GM21717 (cell line): Measurements from ENCODE around the gene TSTD1.
"Not testable (repeated sequence)": the region's sequence is repeated elsewhere in the genome, so short reads cannot be mapped to it uniquely, and the experiment has no call there.

ENCODE experiments used
- ATAC-seq: cut with Tn5 transposase; IDR thresholded peaks from one replicate; pipeline ENCODE4 v1.9.1; 2021; ENCODE audit warnings: mild to moderate bottlenecking, moderate library complexity; ENCODE audit not compliant: unreplicated experiment

The TSTD1 gene

DNA sequence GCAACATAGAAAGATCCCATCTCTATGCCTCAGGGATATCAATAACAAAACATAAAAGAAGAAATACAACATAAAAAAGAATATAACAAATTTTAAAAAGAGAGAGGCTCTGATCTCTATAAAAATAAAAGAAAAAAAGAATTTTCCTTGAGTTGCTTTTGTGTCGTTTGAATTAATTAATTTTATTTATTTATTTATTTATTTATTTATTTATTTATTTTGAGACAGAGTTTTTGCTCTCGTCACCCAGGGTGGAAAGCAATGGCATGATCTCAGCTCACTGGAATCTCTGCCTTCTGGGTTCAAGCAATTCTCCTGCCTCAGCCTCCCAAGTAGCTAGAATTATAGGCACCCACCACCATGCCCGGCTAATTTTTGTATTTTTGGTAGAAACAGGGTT is 26.3 kb downstream of the TSTD1 start:
- ATAC-seq = no peak

DNA sequence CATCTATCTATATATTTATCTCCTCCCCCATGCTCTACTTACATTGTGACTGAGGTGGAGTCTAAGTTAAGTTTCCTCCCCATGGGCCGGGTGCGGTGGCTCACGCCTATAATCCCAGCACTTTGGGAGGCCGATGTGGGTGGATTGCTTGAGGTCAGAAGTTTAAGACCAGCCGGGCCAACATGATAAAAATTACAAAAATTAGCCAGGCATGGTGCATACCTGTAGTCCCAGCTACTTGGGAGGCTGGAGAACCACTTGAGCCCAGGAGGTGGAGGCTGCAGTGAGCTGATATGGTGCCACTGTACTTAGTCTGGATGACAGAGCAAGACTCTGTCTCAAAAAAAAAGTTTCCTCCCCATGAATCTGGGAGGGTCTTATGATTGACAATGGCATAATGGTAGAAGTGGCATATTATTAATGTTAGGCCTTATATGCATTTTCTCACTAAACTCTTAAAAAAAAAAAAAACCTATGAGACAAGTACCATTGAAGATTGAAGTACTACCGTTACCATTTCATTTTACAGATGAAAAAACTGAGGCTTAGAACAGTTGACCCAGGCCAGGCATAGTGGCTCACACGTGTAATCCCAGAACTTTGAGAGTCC is 29.1 kb downstream of the TSTD1 start:
- no peak for ATAC-seq

DNA sequence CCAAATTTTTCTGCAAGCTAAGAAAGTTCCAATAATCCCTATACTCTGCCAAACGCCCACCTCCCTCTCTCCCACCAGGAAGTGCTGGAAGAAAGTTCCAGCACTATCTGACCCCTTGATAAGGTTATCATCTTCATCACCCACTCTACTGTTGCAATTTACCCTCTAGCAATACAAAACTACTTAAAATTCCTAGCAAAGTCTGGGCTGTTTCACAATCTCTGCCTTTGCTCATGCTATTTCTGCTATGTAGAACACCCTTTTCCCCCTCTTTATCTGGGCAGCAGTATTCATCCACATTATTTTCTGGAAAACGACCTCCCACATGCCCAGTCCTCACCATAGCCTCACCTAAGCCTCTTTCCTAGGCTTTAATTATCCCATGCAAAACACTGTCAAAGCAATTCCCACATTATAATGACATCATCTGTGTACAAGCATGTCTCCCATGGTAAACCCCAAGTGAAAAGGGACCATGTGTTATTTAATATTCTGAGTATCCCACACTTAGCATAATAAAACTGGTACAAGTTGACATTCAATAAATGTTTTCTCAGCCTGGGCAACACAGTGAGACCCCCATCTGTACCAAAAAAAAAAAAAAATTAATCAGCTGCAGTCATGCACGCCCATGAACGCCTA is 29.8 kb downstream of the TSTD1 start:
- ATAC-seq = no peak

DNA sequence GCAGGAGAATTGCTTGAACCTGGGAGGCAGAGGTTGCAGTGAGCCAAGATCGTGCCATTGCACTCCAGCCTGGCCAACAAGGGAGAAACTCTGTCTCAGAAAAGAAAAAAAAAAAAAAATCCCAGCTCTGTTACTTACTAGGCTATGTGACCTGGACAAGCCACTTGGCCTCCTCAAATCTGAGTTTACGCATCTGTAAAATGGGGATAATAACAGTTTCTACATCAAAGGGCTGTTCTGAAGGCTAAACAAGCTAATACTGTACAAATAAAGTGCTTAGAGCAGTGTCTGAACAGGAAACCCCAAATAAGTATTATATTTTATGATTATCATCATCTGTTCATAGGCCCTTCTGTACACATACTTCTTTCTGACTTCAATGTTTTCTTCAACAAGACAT is 31.4 kb downstream of the TSTD1 start:
- ATAC-seq = no peak

DNA sequence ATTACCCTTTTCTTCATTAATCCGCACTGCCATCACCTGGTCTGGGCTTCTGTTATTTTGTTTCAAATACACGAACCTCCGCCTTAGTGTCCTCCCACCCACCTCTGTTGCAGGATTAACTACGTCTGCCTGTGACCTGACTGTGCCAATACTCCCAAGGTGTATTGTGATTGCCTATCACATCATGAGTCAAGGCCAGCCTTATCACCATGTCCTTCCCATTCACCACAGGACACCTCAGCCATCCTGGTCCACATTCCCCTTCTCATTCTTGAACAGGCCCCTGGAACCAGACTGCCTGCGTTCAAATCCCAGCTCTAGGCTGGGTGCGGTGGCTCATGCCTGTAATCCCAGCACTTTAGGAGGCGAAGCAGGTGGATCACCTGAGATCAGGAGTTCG is 32.2 kb downstream of the TSTD1 start:
- ATAC-seq = no peak

DNA sequence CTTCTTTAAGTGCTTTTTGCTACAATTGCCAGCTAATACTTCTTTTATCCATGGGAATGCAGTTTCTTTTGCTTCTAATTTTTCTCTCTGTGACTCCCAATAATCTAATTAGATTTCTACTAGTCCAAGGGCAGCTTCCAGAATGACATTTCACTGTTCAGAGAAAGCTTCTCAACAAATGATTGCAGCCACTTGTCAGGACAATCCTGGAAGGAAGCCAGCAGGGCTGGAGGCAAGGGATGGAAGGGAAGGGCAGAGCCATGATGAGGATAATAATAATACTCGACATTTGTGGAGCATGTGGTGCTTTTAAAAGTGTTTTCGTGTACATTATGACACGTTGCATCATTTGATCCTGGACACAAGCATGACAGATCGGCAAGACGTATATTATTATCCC is 37.2 kb downstream of the TSTD1 start:
- no peak for ATAC-seq

DNA sequence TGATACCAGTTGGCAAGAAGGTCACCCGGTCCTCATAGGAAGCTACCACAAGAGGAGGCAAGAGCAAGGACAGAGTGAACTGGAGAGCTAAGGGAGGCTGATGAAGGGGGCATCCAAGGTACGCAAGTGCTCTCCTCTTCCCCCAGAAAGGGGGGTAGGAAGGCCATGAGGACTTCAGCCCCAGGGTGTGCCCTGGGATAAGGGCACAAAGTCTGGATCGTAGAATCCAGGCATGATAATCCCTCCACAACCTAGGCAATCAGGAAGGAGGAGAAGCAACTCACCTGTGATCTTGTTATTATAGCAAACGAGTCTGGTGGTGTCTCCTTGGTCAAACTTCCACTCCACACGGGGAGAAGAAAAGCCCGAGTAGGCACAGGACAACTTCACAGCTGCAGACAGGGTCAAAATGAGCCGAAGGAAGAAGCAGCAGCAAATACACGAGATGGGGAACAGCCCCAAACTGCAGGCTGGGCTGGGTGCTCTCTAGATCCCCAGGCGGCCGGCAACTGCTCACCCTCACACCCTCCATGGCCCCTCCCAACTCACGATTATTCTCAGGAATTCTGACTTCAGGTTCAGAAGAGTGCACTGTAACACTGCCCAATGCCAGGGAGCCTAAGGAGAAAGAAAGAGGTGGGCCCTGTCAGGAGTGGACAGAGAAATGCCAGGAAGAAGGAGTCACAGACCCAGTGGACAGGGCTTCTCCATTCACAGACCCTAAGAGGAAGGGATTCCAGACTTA is 37.9 kb downstream of the TSTD1 start:
- ATAC-seq = no peak

DNA sequence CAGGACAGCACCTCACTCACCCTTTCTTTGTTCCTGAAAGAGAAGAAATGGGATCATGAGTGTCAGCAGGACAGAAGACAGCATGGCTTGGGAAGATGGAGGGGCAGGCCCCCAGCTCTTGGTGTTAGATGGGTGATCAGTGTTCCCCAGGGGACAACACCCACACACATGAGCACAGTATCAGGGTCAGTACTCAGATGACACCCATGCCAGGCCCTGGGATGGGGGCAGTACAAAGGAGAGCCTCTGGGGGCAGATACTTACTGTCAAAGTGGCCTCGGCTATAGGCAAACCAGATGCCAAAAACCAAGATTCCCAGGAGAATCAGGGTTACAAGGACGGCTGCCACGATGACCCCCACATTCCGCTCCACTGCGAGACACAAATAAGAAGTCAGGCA is 39.4 kb downstream of the TSTD1 start:
- no peak for ATAC-seq

DNA sequence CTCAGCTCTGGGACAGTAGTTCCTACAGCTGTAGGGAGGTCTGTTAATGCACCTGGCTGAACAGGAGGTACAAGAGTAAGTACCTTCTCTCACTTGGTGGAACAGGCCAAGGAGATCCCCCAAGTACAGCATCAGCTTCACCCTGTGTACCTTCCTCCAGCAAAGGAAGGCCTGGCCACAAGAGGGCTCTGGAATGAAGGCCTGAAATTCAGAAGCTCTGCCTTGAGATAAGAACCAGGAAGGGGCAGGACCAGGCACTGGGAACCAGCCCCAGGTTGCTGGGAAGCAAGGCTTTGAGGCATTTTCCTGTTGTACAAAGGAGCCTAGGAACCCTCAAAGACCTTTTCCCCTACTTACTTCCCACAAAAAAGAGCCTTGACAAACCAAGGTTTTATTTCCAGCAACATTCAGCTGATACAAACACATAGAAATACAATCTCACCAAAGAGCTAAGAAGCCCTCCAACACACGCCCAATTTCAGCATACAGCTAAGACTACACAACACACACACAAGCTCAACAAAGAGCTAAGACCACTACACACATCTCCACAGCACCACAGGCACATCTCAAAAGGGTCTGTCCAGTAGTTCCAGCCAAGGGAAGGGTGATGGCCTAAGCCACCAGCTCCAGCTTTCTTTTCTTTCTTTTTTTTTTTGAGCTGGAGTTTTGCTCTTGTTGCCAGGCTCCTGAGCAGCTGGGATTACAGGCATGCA is 41.3 kb downstream of the TSTD1 start:
- ATAC-seq = no peak

DNA sequence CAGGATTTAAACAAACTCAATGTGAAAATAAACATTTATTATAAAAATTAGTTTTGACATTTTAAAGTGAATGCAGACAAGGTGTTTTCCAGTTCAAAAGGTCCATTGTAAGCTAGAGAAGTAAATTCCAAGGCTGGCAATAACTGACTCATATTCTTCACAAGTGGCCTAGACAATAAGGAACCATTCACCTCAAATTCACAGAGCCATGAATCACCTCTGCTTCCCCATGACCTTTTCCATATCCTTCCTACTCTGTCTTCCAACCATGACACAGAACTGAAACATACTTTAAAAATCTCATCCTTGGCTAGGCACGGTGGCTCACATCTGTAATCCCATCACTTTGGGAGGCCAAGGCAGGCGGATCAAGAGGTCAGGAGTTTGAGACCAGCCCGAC is 42.6 kb downstream of the TSTD1 start:
- ATAC-seq = no peak

DNA sequence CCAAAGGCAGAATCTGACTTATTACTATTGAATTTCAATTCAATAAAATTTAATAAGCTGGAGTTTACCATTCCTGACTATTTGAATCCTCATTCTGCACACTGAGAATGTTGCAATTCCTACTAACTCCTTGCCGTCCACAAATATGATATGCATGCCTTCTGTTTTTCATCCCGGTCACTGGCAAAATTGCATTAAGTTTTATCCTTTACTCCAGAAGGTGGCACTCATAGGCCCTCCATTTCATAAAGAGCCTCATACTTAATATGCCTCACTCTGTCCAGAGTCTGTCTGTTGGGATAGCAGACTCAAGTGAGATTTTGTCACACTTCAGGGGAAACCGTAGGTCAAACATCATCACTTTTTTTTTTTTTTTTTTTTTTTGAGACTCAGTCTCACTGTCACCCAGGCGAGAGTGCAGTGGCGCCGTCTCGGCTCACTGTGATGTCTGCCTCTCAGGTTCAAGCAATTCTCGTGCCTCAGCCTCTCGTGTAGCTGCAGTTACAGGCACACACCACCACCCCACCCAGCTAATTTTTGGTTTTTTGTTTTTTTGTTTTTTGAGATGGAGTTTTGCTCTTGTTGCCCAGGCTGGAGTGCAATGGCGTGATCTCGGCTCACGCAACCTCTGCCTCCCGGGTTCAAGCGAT is 45.1 kb downstream of the TSTD1 start:
- no peak for ATAC-seq

DNA sequence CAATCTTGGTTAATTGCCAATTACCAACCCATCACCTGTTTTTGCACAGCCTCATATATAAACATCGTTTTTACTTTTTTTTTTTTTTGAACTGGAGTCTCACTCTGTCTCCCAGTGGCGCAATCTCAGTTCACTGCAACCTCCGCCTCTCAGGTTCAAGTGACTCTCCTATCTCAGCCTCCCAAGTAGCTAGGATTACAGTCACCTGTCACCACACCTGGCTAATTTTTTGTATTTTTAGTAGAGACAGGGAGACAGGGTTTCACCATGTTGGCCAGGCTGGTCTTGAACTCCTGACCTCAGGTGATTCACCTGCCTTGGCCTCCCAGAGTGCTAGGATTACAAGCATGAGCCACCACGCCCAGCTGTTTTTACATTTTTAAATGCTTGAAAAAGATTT is 46.7 kb downstream of the TSTD1 start:
- not testable (repeated sequence) for ATAC-seq
